ENCODE data around the gene KRT71.

KRT71 gene

GRCh38 chr12:52575256-52575655, 22.3 kb upstream of the KRT71 start:
- DNase-seq: no peak

GRCh38 chr12:52573743-52574142, 20.8 kb upstream of the KRT71 start, which contains the start of gene KRT74:
Gene KRT74, minus strand, starts transcription at chr12:52573843. Its CDS starts 66 bp downstream, at chr12:52573777.
- no peak for DNase-seq

GRCh38 chr12:52573306-52573705, 20.4 kb upstream of the KRT71 start:
- DNase-seq: no peak

DNA sequence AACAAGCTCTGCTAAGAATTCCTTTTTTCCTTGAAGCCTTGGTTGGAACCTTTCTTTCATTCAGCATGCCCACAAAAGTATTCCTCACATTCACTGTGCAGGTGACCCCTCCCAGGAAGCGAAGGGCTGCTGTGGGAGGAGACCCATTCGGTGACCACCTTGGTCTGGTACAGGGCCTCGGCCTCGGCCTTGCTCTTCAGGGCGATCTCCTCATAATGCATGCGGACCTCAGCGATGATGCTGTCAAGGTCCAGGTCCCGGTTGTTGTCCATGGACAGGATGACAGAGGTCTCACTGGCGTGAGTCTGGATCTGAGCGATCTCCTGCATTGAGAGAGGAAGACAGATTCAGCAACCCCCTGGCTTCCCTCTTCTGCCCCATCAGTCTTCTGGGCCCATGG, 17.6 kb upstream of the KRT71 start:
- no peak for DNase-seq

DNA sequence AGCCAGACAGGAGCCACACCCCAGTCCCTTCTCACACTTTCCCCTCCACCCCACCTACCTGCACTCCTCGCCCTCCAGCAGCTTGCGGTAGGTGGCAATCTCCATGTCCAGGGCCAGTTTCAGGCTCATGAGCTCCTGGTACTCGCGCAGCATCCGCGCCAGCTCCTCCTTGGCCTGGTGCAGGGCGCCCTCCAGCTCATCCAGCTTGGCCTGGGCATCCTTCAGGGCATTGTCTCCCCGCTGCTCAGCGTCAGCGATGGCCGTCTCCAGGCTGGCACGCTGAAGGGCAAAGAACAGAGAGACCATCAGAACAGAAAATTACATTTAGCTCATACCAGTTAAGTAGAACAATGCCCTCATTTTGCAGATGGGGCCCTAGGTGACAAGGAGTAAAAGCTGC, 15.2 kb upstream of the KRT71 start:
- no peak for DNase-seq

DNA sequence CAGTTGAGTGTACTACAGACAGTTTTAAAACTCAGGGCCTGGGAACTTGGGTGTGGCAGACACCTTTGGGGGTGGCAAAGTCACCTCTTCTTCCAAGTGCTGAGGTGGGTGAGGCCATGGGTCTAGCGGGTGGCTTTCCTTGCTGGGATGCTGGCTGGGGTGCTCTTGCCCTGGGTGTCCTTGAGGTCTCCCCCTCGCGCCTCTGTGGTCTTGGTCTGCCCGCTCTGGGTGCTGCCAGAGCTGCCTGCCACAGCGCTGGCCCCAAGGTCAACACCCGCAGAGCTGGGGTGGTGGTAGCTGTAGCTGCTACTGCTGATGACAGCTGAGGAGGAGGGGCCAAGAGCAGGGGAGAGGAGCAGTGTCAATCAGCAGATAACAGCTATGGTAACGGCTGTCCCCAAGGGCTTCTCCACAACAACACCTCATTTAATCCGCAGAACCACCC, 13.9 kb upstream of the KRT71 start:
- no peak for DNase-seq

- DNase-seq: no peak
Observed at GRCh38 chr12:52564582-52564981, 11.6 kb upstream of the KRT71 start.

DNA sequence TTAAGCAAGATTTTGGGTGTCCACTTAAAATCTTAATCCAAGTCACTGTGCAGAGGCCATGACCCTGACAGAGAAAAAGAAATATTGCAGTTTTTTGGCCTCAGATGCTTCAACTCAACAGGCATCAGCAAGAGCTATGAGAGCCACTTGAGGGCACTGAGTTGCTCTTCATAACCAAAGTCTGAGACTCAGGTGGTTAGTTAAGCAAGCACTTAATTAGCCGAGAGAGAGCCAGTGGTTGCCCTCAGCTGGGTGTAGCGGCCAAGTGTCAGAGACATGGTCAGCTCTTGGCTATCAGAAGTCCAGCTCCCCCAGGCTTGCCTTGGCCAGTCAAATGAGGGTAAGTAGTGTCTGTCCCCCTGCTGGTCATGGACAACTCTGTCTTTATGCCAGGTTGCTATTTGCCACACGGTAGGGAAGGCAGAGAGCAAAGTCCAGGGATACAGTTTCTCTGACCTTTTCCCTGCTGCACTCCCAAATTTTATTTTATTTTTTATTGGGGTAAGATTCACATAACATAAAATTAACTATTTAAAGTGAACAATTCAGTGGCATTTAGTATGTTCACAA, 9.0 kb upstream of the KRT71 start:
- DNase-seq: no peak

DNA sequence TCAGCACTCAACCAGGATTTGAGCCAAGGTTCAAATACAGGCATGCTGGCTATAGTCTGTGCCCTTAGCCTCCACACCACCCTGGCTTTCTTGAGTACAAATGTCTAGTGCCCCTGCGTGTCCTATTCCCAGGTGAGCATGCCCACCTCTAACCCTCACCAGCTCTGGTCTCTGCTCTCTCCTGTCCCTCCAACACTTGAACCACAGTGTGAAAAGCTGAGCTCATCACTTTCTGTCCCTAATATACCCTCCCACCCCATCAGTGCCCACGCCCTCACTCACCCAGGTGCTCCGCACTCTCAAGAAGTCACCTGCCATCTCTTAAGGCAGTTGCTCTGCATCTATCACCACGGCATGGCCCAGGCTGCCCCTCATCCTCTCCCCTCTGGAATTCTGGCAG, 7.0 kb upstream of the KRT71 start:
- no peak for DNase-seq

DNA sequence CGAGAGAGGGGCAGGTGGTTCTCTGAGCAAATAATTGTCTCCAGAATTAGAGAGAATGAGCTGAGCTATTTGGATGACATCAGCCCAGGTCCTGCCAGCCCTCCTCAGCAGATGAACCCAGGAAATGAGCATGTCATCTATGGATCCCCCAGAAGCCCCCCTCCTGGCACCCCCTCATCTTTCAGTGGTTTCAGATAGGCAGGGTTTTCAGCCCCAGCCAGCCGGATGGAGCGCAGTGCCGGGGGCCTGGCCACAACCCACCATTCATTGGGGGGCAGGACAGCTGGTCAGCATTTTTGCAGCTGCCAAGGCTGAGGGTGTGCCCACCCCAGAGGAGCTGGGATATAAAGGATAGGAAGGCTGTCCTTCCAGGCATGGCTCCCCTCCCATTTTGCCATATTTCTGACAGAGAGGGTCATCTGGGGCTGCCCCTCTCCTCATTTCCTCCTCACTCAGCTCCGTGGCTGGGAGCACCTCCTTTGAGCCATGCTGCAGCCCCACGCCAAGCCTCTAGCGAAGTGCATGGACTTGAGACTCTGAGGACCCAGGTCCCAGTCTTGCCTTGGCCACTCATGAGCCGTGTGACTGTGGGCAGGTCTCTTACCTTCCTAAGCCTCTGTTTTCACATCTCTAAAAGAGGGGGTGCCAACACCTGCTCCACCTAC, 6.0 kb upstream of the KRT71 start:
- no peak for DNase-seq

GRCh38 chr12:52557476-52557875, 4.5 kb upstream of the KRT71 start:
- DNase-seq: no peak

DNA sequence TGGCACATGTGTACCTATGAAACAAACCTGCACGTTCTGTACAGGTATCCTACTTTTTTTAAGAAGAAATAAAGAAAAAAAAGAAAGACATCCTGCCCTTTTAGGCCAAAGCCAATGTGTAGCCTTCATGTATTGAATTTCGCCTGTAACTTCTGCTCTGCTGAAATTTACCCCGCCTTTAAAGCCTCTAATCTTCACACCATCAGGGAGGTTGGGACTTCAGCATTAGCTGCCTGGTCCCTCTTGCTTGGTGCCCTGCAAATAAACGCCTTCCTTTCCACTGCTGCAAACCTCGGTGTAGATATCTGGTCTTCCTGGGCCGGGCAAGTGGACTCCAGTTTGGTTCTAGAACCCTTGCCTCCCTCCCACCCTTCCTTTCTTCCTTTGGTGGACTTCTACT, 2.6 kb upstream of the KRT71 start:
- DNase-seq: no peak

DNA sequence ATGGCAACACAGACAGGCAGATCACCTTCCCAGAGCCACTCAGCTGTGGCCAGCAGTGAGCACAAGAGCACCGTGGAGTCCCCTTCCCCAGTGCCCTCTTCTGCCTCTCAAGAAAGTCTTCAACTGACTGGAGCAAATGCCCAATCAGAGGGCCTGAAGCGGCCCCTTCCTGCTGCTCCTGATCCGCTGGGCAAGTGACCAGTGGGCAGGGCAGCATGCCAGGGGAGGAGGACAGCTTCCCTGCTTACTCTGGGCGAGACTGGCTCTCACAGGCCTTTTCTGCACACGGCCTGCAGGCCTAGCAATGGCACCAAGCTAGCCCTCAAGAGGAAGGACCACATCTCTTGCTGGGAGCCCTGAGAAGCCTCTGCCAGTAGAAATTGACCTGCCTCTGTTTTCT, 890 bp downstream of the KRT71 start:
- DNase-seq: no peak

DNA sequence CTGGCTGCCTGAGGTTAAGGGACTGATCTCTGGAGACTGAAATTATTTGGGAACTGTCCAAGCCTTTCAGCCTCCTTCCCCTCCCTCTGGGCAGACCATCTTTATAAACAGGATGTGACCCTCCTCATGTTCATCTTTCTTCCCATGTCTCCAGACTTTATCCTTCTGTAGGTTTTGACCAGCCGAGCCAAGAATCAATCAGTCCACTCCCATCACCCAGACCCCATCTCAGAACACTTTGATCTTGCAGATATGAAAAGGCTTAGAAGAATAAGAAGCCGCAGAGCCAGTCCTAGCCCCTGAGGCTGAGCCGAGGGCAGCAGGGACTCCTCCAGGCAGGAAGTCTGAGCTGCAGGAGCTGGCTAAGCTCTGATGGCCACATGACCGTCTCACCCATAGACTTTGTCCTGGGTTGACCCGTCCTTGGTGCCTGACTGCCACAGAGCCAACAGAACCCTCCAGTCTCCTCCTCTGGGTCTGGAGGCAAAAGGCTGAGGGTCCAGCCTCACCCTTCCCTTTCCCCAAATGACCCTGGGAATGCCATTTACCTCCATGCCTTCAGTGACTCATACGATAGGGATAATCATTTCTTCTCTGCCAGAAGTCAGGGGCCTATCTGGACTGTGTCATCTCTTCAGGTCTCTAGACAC, 1.6 kb downstream of the KRT71 start:
- no peak for DNase-seq

- no peak for DNase-seq
Observed at GRCh38 chr12:52546126-52546525, 6.8 kb downstream of the KRT71 start.

DNA sequence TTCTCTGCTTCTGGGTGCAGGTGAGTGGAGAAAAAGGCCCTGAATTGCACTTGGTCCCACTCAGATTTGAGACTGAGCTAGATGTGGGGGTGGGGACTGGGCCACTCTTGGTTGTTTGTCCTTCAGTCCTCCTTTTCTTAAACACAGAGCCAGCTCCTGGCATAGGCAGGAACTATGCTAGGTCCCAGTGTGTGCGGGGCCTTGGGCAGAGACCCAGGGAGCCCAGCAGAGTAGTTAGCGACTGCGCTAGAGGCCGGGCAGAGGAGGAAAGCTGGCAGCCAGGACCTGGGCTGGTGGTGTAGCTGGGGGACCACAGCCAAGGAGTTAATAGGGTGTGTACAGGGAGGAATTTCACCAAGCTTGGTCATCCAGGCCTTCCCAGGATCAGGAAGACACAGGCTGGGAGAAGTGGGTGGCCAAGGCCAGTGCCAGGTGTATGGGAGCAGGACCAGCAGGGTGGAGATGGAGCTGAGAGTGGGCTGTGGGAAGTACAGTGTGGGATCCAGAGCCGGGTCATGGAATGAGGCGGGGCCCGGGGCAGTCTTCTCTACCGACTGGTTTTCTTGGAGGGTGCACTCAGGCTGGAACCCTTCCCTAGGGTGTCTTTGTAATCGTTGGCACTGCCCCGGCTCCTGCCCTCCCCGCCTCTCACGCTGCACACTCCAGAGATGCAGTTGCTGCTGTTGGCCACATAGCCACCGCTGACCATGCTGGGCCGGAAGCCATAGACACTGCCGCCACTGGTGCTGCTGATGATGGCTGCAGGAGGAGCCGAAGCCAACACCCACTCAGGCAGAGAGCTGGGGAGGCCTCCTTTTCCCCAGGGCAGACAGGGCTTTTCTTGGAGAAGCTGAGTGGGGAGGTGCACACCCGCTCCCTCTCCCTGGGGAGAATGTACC, 8.7 kb downstream of the KRT71 start:
- no peak for DNase-seq

GRCh38 chr12:52542785-52543318, 10.1 kb downstream of the KRT71 start:
- DNase-seq: no peak

GRCh38 chr12:52542157-52542556, 10.8 kb downstream of the KRT71 start:
- no peak for DNase-seq

DNA sequence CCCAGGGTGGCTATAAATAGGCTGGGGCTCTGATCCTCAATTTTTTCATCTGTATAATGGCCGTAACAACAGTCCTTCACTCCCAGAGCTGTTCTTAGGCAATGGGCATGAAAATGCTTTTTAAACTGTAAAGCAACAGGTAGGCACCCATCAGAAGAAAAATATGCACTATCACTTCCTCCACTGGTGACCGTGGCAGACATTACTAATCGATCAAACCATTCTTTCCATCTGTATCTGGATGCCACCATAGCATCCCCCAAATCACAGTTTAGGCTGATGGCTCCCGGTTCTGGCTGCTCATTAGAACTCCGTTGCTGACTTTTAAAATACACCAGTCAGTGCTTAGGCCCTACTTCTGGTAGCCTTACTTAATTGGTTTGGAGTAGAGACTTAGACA, 11.2 kb downstream of the KRT71 start:
- DNase-seq: no peak

DNA sequence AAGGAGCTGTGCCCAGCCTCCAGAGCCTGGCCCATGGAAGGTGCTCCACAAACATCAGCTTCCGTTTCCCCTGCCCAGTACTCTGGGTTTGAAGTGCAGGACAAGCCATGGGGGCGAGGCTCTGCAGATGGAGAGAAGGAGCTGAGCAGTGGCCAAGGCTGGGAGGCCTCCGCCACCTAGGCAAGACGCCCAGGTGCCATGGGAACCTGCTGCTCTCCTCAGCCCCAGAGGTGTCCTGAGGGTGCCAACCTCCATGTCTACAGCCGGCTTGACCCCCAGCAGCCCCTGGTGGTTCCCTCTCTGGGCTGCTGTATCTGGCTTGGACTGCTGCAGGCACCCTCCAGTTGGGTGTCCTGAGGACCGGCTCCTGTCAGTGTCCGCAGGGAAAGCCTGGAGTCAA, 12.4 kb downstream of the KRT71 start:
- no peak for DNase-seq

GRCh38 chr12:52539821-52540173, 13.1 kb downstream of the KRT71 start:
- no peak for DNase-seq

- DNase-seq: no peak
Observed at GRCh38 chr12:52539083-52539820, 13.7 kb downstream of the KRT71 start.

GRCh38 chr12:52537101-52537500, 15.8 kb downstream of the KRT71 start:
- DNase-seq: no peak

Measured in bone marrow (tissue), 2 donors.